Raji (cell line): ENCODE results near the gene THRAP3.

Source experiments
- POLR2A ChIP-seq: IDR thresholded peaks from 2 replicates; pipeline ENCODE4 v1.6.1; 2011; ENCODE audit warnings: low read depth, low read length, control low read depth; ENCODE audit not compliant: insufficient read depth

The THRAP3 gene

GRCh38 chr1:36199934-36200741 lies 24.1 kb upstream of the THRAP3 start:
- TF ChIP-seq POLR2A: no peak

GRCh38 chr1:36203027-36203553 lies 21.2 kb upstream of the THRAP3 start:
- TF ChIP-seq POLR2A: no peak

GRCh38 chr1:36203554-36204346 lies 20.5 kb upstream of the THRAP3 start:
- no peak for TF ChIP-seq POLR2A

GRCh38 chr1:36204347-36204909 lies 19.8 kb upstream of the THRAP3 start:
- no peak for TF ChIP-seq POLR2A

- no peak for TF ChIP-seq POLR2A
These were observed 17.9 kb upstream of the THRAP3 start for GRCh38 chr1:36206323-36206858.

GRCh38 chr1:36207339-36207738 lies 16.9 kb upstream of the THRAP3 start:
- no peak for TF ChIP-seq POLR2A

GRCh38 chr1:36208978-36209703 lies 15.1 kb upstream of the THRAP3 start:
- TF ChIP-seq POLR2A: no peak

GRCh38 chr1:36211307-36211706 lies 12.9 kb upstream of the THRAP3 start:
- no peak for TF ChIP-seq POLR2A

GRCh38 chr1:36211841-36212240 lies 12.4 kb upstream of the THRAP3 start:
- no peak for TF ChIP-seq POLR2A

- no peak for TF ChIP-seq POLR2A
These were observed 11.5 kb upstream of the THRAP3 start for GRCh38 chr1:36212782-36213181.

GRCh38 chr1:36217670-36218069 lies 6.6 kb upstream of the THRAP3 start:
- TF ChIP-seq POLR2A: no peak

- TF ChIP-seq POLR2A: no peak
These were observed 1.5 kb upstream of the THRAP3 start for GRCh38 chr1:36222481-36223380.

- no peak for TF ChIP-seq POLR2A
These were observed 755 bp upstream of the THRAP3 start for GRCh38 chr1:36223381-36223995.

GRCh38 chr1:36224537-36225282 lies 467 bp downstream of the THRAP3 start:
- TF ChIP-seq POLR2A: no peak
